Stimulated activated CD4-positive, alpha-beta T cell treated with anti-CD3 and anti-CD28 coated beads, Interleukin-1b, Interleukin-23, amount 100 ng/mL, for 1 hour (primary cell): ENCODE data around the gene BRF1.
"Not testable (repeated sequence)": the region's sequence is repeated elsewhere in the genome, so short reads cannot be mapped to it uniquely, and the experiment has no call there.

ENCODE experiments used
- DNase-seq, 2 donors: peaks; one replicate each; pipeline ENCODE4 v3.0.0-alpha.2; 2020; ENCODE audit warnings: low read depth in 2 of 2

The BRF1 gene

DNA sequence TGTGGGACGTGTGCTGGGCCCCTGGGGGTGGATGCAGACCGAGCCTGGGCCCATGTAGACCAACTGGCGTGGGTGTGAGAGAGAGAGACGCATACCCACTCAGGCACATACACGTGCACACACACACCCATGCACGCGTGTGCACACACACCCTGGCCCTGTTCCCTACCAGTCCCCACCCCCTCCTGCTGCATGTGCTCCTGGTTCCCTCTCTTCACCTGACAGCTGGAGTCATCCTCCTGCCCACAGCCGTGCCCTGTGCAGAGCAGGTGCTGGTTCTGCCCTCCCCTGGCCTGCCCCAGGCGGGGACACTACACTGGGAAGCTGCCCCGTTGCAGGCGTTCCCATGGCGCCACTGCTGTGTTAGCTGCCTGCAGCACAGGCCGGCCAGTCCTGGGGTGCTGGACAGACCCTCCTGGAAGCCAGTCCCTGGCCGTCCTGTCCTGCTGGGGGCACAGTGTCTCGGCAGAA is 32.3 kb upstream of the BRF1 start:
- no peak for DNase-seq

GRCh38 chr14:105332350-105332874 is 31.6 kb upstream of the BRF1 start:
- DNase-seq: no peak

- DNase-seq: no peak
Observed at GRCh38 chr14:105331575-105332349, 31.0 kb upstream of the BRF1 start.

DNA sequence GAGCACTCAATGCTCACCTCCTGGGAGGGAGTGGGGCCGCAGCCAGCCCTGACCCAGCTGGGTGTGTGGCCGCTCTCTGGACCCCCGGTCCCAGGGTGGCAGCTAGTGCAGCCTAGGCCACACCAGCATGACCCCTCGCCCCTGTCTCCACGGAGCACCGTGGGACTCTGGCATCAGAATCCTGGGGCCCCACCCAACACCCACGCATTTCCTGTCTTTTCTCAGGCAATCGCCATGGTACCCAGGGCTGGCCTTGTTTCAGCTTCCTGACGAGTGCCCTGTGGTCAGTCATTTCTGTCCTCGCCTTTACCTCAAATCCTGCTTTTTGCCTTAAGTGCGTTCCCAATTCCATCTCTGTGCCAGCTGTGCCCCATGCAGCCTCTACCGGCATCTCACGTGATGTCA is 29.7 kb upstream of the BRF1 start:
- DNase-seq: no peak

DNA sequence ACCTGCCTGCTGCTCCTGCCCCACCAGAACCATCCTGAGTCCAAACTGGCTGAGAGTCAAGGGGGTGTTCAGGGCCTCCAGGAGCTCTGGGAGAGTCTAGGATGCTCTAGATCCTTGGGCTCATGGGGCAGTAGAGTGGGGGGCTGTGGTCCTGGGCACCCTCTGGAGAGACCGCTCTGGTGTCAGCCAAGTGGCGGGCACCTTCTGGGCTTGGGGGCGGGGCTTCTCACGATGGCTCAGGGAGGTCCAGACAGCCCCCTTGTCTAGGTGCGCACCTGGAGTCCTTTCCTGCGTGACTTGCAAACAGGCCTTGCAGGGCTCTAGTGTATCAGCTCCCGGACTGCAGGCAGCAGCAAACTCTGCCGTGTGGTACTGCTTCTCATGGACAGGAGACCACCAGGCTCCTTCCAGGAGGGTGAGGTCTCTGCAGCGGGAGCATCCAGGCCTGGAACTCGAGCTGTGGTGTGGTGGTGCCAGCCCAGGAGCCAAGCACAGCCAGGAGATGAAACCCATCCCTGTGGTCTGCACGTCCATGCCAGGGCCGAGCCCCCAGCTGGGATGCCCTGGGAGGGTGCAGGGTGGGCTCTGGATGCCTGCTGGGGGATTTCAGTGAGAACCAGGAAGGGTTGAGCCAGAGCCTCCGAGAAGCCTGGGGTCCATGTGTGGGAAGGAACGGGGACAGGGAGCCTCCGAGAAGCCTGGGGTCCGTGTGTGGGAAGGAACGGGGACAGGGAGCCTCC is 28.8 kb upstream of the BRF1 start:
- DNase-seq: no peak

GRCh38 chr14:105328678-105329390 is 28.0 kb upstream of the BRF1 start:
- DNase-seq: no peak

- no peak for DNase-seq
Observed at GRCh38 chr14:105328070-105328677, 27.4 kb upstream of the BRF1 start.

- DNase-seq: not testable (repeated sequence)
Observed at GRCh38 chr14:105327695-105328045, 26.9 kb upstream of the BRF1 start.

DNA sequence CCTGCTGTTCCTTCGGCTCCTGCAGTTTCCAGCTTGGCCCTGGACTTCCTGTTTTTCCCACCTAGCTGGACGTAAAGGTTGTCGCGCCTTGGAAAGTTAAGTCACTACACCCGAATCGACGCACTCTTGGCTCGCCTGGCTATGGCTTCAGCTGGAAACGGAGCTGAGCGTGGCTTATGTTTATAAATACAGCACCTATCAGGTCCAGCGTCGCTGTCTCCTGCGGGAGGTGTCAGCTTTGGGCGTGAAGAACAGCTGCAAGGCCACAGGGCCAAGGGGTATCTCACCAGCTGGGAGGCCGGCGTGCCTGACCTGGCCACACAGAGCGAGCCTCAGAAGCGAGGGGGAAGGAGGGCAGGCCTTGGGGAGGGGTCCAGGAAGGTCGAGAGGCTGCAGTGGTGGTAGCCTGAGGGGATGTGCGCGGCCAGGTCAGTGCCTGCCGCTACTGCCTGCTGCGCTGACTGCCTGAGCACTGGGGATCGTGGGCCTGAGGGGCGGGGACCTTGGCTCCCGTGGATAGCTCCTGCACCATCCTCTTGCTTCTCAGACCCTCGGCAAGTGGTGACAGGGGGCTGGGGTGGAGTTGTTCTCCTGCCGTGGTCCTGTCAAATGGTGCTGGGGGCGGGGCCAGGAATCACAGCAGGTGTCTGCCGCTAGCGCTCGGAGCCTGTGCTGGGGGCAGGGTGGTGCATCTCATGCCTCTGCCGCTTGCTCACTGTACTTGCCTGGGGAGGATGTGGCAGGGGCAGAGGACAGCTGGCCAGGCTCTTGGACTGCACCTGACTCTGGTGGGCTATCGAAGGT is 26.3 kb upstream of the BRF1 start:
- no peak for DNase-seq

- no peak for DNase-seq
Observed at GRCh38 chr14:105326568-105326867, 25.7 kb upstream of the BRF1 start.

DNA sequence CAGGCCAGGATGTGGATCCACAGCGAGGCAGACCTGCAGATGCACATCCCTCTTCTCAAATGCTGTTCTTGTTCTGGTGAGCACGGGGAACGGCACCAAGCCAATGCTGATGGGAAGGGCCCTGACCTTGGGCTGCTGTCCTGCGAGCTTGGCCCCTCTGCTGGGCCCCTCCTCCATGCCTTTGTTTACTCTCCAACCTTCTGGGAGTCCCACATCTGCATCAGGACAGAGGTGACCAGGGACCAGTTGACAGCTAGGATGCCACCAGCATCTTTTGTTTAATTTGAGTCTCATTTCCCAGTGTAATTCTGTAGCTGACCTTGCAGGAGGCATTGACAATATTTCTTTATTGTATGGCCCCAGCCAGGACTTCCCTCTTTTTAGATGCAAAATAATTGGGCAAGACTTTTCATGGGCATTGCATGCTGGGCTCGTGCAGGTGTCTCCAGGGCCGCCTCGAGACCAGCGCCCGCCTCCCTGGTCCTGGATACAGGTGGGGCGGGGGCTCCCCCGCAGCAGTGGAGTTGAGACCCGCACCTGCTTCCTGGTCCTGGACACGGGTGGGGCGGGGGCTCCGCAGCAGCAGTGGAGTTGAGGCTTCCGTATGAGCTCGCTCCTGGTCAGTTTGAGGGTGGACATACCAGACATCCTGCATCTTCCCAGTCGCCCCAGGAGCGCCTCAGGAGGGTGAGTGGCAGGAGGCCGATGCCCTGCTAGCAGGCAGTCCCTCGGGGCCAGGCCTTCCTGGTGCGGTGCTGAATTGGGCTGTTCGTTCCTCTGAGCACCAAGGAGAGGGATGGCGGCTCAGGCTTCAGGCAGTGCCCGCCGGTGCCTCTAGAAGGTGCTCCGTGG is 25.1 kb upstream of the BRF1 start:
- DNase-seq: no peak

DNA sequence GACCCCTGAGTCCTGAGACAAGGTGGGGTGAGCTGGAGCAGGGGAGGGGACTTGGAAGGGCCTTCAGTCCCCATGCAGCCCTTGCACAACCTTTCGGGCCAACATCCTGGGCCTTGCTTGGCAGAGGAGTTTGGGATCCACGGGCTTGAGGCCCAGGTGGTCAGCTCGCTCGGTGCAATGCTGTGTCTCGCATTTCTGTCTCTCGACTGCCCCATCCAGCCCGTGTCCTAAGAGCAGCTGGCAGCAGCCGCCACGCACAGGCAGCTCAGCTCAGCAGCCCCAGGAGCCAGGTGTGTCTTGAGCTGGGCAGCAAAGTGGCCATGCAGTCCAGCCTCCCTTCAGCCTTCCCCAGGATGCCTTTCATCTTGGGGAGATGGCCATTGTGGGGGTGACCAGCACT is 24.5 kb upstream of the BRF1 start:
- DNase-seq: no peak

DNA sequence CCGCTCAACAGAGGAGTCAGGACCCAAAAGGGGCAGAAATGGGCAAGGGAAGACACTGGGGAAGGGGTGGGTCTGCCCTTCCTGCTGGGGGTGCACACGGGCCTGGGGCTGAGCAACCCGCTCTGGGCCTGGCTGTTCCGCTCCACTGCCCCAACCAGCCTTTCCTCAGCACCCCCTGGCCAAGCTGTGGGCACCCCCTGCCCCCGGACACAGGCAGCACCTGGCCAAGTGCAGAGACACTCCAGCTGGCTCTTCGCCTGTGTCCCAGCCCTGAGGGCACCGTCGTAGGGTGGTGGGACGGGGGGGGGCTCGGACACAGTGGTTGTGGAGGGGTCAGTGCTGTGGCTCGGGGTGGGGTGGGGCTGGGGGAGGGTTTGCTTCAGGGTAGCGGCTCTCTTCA is 24.1 kb upstream of the BRF1 start:
- DNase-seq: no peak

- DNase-seq: no peak
Observed at GRCh38 chr14:105324080-105324778, 23.4 kb upstream of the BRF1 start.

DNA sequence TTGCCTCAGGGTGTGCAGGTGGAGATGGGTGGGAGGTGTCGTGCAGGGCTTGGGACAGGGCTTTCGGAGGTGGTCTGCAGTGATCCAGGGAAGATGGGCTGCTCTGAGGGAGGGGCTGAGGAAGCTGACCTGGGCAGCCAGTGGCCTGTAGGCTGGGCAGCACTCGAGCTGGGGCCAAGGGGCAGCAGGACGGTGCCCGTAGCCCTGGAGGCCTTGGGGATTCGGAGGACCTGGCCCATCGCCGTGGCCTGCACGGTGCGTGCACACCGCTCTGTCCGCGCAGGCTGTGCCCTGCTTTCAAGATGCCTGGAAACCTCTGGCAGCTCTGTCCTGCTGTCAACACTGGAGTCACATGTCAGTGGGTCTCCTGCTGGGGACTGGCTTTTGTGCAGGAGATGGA is 22.9 kb upstream of the BRF1 start:
- DNase-seq: no peak

- no peak for DNase-seq
Observed at GRCh38 chr14:105322791-105323556, 22.2 kb upstream of the BRF1 start.

DNA sequence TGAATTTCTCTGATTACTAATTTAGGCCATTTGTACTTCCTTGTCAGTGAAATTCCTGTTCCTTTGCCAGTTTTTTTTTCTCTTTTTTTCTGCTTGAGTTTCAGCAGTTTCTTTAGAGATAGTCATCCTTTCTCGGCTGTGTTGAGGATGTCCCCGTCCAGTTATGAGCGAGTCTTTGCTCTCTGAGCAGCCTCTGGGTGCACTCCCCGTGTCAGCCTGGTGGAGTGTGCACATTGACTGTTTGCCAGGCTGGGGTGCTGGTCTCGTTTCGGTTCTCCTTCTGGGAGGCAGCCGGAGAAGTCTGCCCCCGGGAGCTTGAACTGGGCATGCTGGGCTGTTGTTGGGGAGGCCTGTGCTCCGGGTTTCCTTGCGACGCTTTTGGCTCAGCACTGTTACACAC is 16.7 kb upstream of the BRF1 start:
- DNase-seq: no peak

- DNase-seq: no peak
Observed at GRCh38 chr14:105316968-105317510, 16.2 kb upstream of the BRF1 start.

DNA sequence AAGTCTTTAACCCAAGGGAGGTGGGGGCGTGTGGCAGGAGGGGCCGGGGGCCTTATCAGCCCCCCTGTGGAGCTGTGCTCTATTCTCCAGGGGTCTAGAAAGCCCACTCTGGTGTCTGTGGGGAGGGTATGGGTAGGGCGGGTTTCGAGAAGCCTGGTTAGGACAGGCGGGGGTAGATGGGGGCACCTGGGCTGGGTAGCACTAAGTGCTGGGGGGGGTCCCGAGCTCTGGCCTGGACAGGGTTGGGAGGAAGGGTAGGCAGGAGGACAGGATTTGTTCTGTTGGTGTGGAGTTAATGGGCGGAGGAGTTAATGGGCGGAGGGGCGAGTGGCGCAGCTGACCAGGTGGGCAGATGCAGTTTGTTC is 15.8 kb upstream of the BRF1 start:
- DNase-seq: no peak
